HepG2 (cell line): Measurements from ENCODE around the gene LECT2. TPM values are rescaled to one million over a fixed set of nuclear protein-coding genes. Genes with fewer than 3 reads are reported as not detected.

Experiments
- BATF2 ChIP-seq: sonication (generic); formaldehyde crosslinking; IDR thresholded peaks from 2 replicates; pipeline ENCODE4 v1.8.0; 2022; ENCODE audit warnings: mild to moderate bottlenecking, missing genetic modification reagents, moderate library complexity
- FIP1L1 ChIP-seq: fragments of 200-400 bp; formaldehyde crosslinking; IDR thresholded peaks from 2 replicates; pipeline ENCODE4 v1.6.1; 2018; ENCODE audit warnings: low read depth, mild to moderate bottlenecking, low read length, moderate library complexity, borderline replicate concordance; ENCODE audit not compliant: insufficient read depth
- GATAD2A ChIP-seq: IDR thresholded peaks from 2 replicates; pipeline ENCODE4 v1.6.1; 2016
- HNF1B ChIP-seq: sonication (generic); formaldehyde crosslinking; IDR thresholded peaks from 2 replicates; pipeline ENCODE4 v1.5.1; 2020; ENCODE audit warnings: mild to moderate bottlenecking, moderate library complexity, missing genetic modification reagents
- IRF2 ChIP-seq: IDR thresholded peaks from 2 replicates; pipeline ENCODE4 v1.6.1; 2018; ENCODE audit warnings: missing genetic modification reagents, missing compliant biosample characterization
- MXI1 ChIP-seq: IDR thresholded peaks from 3 replicates; pipeline ENCODE4 v1.6.1; 2012; ENCODE audit warnings: low read depth, low read length, inconsistent platforms, borderline replicate concordance
- NR2F2 ChIP-seq: IDR thresholded peaks from 2 replicates; pipeline ENCODE4 v1.6.1; 2012; ENCODE audit warnings: low read depth, inconsistent platforms, borderline replicate concordance
- POLR2AphosphoS2 ChIP-seq: IDR thresholded peaks from 2 replicates; pipeline ENCODE4 v1.6.1; 2011; ENCODE audit warnings: low read depth, low read length, improper control_type of control experiment
- SMC3 ChIP-seq: IDR thresholded peaks from 2 replicates; pipeline ENCODE4 v1.6.1; 2011; ENCODE audit warnings: low read length, improper control_type of control experiment
- ZGPAT ChIP-seq: IDR thresholded peaks from 2 replicates; pipeline ENCODE4 v1.6.1; 2016; ENCODE audit warnings: mild to moderate bottlenecking
- ZNF24 ChIP-seq: fragments of 450-650 bp; IDR thresholded peaks from 2 replicates; pipeline ENCODE4 v1.6.1; 2017; ENCODE audit warnings: antibody characterized with exemption, mild to moderate bottlenecking
- polyA plus RNA-seq, 8 experiments: library from polyadenylated mRNA; depleted of rRNA in 3 of 8; stranded (reverse) in 7 of 8; unstranded in 1 of 8; fragments of >200 nt; fragmentation: Illumina TruSeq in 4 of 8; extraction: Trizol in 4 of 8; gene quantifications; 2 replicates each; pipeline versions ENCODE4 v1.2.1 to v1.2.3, GENCODE V29; 2011 to 2016; ENCODE audit warnings: low read depth in 4 of 8, missing spikeins in 1 of 8, mixed read lengths in 1 of 8; ENCODE audit not compliant: insufficient read depth in 1 of 8
- total RNA-seq, 5 experiments: library from RNA; depleted of rRNA; stranded (reverse); fragments of >200 nt; fragmentation: Illumina TruSeq; extraction: Trizol; gene quantifications; 2 replicates each; pipeline ENCODE4 v1.2.3, GENCODE V29; 2016; ENCODE audit warnings: low read depth in 1 of 5

The LECT2 gene
- total and polyA plus RNA-seq, 2 of the 13 experiments (the other 11 are each of a cell fraction or from before 2014, with no cell fraction given), result not detected

GRCh38 chr5:135989686-135990085, 34.9 kb upstream of the LECT2 start (continued):
- TF ChIP-seq MXI1 (no peak), FIP1L1 (no peak), BATF2 (CRISPR knock-in tag) (no peak), ZNF24 (no peak), SMC3 (peak; percentile 97), ZGPAT (CRISPR knock-in tag) (peak; percentile 47; the same call in 1 of the 2 replicates), IRF2 (CRISPR knock-in tag) (peak; percentile 42; the same call in 1 of the 2 replicates), GATAD2A (peak; percentile 33; the same call in 1 of the 2 replicates), HNF1B (CRISPR knock-in tag) (0 out of 2 replicates have a peak, but pooled peaks have one; percentile 16), POLR2AphosphoS2 (no peak), NR2F2 (no peak)
